ENCODE data around the gene MKNK2.
A peak's percentile ranks its signal among the peaks of the same experiment; 100 is the strongest.
"Not testable (repeated sequence)": the region's sequence is repeated elsewhere in the genome, so short reads cannot be mapped to it uniquely, and the experiment has no call there.

Gene MKNK2

DNA sequence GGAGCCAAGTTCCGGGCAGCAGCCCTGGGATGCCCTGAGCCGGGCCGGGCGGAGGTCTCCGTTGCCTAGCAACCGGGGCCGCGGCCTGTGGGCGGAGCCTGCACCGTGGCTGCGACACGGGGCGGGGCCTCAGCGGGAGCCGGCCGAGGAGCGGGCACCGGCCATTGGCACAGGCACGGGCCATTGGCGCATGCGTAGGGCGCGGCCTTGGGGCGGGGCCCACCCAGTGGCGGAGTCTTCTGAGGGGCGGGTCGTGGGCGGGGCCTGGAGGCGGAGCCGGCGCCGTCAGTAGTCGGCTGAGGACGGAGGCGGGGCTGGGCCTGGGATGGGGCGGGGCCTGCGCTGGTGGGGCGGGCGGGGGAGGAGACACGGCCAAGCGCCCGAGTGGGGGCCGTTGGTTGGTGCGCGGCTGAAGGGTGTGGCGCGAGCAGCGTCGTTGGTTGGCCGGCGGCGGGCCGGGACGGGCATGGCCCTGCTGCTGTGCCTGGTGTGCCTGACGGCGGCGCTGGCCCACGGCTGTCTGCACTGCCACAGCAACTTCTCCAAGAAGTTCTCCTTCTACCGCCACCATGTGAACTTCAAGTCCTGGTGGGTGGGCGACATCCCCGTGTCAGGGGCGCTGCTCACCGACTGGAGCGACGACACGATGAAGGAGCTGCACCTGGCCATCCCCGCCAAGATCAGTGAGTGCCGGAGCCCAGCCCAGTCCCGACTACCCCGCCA is 45.6 kb upstream of the MKNK2 start, which contains the start of gene IZUMO4:
IZUMO4 (plus strand) TSS at position 436 of the 723 bp plus-strand sequence; CDS start at position 467, 31 bp downstream.
- FAIRE-seq (no peak), DNase-seq (ENCODE audit: insufficient read length, low spot score) (peak; percentile 98)
- TF ChIP-seq, protein P1, sequence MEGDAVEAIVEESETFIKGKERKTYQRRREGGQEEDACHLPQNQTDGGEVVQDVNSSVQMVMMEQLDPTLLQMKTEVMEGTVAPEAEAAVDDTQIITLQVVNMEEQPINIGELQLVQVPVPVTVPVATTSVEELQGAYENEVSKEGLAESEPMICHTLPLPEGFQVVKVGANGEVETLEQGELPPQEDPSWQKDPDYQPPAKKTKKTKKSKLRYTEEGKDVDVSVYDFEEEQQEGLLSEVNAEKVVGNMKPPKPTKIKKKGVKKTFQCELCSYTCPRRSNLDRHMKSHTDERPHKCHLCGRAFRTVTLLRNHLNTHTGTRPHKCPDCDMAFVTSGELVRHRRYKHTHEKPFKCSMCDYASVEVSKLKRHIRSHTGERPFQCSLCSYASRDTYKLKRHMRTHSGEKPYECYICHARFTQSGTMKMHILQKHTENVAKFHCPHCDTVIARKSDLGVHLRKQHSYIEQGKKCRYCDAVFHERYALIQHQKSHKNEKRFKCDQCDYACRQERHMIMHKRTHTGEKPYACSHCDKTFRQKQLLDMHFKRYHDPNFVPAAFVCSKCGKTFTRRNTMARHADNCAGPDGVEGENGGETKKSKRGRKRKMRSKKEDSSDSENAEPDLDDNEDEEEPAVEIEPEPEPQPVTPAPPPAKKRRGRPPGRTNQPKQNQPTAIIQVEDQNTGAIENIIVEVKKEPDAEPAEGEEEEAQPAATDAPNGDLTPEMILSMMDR (IDR thresholded peaks at IDR 0.05; ENCODE audit: insufficient read depth, missing control alignments): peak; percentile 38

DNA sequence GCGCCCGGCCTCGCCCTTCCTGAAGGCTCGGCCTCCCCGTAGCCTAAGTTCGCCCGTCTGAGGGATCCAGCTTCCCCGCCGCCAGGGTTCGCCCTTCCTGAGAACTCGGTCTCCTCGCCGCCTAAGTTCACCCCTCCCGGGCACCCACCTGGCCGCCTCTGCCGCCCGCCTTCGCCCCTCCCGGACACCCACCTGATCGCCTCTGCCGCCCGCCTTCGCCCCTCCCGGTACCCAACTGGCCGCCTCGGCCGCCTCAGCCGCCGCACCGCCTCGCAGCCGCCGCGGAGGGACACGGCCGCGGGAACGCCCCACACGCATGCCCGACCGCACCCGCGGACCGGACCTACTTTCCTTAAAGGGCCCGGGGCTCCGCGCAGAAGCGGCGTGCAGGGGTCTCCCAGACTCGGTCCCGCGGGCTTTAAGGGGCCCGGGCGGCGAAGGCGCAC is 45.0 kb upstream of the MKNK2 start, which contains the start of gene MOB3A:
MOB3A (minus strand) TSS at position 293 of the 446 bp plus-strand sequence. CDS start 17,766 bp downstream, outside the sequence.
- TF ChIP-seq, protein P1 (IDR thresholded peaks at IDR 0.05; ENCODE audit: insufficient read depth, missing control alignments): peak; percentile 3
- no peak for FAIRE-seq
- DNase-seq (ENCODE audit: insufficient read length, low spot score): peak; percentile 69

DNA sequence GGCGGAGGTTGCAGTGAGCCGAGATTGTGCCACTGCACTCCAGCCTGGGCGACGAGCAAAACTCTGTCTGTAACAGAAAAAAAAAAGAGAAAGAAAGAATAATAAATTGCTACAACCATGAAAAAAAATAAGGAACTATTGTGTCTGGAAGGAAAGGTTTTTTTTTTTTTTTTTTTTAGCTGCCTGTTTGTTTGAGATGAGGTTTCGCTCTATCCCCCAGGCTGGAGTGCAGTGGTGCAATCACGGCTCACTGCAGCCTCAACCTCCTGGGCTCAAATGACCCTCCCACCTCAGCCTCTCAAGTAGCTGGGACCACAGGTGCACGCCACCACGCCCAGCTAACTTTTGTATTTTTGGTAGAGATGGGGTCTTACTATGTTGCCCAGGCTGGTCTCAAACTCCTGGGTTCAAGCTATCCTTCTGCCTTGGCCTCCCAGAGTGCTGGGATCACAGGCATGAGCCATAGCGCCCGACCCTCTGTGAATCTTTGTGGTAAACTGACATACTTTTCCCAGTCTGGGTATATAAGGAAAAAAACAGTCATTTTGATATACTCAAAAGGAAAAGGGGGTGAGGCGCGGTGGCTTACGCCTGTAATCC is 41.0 kb upstream of the MKNK2 start:
- DNase-seq (ENCODE audit: insufficient read length, low spot score); FAIRE-seq: not testable (repeated sequence)

DNA sequence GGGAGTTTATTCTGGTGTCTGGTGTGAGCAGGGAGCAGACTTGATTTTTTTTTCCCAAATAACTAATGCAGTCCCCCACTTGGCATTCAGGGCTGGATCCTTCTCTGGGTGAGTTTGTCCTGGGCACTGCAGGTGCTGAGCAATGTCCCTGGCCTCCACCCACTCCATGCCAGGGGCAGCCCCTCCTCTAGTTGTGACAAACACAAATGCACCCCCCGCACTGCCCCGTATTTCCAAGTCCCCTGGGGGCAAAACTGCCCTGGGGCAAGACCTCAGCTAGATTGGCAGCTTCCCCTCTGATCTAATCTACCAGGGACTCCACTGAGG is 38.6 kb upstream of the MKNK2 start:
- DNase-seq (ENCODE audit: insufficient read length, low spot score) (no peak), FAIRE-seq (no peak)
- TF ChIP-seq, protein P1 (IDR thresholded peaks at IDR 0.05; ENCODE audit: insufficient read depth, missing control alignments): no peak

DNA sequence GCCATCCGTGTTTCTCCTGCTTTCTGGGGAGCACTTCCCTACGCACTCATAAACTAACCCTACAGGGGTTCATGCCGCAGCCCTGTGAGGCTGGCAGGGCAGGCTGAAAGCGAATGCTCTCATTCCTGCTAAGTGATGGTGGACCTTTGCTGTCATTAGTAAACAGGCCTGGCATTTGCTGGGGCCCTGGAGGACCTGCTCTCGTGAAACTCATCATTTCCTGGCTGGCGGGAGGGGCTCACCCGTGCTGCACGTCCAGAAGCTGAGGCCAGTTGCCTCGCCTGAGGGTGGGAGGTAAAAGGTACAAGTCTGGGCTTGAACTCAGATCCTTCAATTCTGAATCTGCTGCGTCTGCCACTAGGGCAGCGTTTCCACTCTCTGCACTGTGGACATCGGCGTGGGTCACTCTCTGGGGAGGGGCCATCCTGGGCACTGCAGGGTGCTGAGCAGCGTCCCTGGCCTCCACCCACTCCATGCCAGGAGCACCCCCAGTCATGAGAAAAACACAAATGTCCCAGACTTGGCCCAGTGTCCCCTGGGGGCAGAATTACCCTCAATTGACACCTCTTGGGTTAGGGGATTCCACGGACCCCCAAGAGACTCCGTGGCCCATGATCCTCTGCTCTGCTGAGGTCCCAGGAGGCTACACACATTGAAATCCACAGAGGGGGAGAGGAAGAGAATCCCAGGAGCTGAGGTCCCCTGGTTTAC is 38.1 kb upstream of the MKNK2 start:
- TF ChIP-seq, protein P1 (IDR thresholded peaks at IDR 0.05; ENCODE audit: insufficient read depth, missing control alignments): no peak
- FAIRE-seq (no peak), DNase-seq (ENCODE audit: insufficient read length, low spot score) (no peak)

DNA sequence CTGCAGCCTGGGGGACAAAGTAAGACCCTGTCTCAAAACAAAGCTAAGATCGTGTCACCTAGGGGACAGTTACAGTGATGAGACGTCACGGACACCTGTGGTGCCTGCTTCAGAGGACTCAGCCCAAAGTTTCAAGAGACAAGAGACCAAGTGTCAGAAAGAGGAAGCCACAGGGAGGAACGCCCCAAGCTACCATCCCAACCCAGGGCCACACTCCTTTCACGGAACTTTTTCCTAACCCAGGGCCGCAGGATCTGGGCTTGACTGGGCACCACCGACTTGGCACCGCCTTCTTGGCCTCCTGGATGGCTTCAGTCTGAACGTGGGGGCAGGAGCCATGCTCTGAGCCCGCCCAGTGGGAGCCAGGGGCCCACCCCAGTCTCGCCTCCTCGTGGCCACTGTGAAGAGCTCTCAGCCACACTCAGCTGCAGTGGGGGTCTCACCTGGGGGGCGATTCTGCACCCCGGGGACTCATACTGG is 36.6 kb upstream of the MKNK2 start:
- no peak for DNase-seq (ENCODE audit: insufficient read length, low spot score)
- TF ChIP-seq, protein P1 (IDR thresholded peaks at IDR 0.05; ENCODE audit: insufficient read depth, missing control alignments): no peak
- no peak for FAIRE-seq

DNA sequence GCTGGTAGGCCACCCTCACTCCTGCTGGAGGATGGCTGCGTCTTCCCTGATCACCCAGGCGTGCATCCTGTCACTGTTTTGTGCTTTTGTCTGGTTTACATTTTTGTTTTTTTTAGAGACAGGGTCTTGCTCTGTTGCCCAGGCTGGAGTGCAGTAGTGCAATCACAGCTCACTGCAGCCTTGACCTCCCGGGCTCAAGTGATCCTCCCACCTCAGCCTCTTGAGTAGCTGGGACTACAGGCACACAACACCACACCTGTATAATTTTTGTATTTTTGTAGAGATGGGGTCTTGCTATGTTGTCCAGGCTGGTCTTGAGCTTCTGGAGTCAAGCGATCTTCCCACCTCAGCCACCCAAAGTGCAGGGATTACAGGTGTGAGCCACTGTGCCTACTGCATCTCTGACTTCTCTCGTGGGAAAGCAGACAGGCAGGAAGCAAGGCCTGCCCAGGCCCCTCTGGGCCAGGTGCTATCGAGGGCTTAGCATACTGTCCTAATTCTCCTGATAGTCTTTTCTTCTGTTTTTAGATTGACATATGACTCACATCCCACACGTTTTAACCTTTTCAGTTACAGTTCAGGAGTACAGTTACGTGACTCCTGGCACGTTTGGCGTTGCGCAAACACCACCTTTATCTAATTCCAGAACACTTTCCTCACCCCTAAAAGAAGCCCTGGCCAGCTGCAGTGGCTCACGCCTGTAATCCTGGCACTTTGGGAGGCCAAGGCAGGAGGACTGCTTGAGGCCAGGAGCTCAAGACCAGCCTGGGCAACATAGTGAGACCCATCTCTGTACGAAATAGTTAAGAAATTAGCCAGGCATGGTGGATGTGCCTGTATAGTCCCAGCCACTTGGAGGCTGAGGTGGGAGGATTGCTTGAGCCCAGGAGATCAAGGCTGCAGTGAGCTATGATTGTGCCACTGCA is 35.9 kb upstream of the MKNK2 start:
- not testable (repeated sequence) for DNase-seq (ENCODE audit: insufficient read length, low spot score); FAIRE-seq
